Measurements from ENCODE around the gene AGAP3.

AGAP3 gene

GRCh38 chr7:151125470-151125845 is 39.2 kb downstream of the AGAP3 start:
- no peak for DNase-seq

- DNase-seq: no peak
Measured at GRCh38 chr7:151125846-151126481, 39.7 kb downstream of the AGAP3 start.

GRCh38 chr7:151126491-151127137 is 40.3 kb downstream of the AGAP3 start:
- DNase-seq: no peak

- no peak for DNase-seq
Measured at GRCh38 chr7:151128144-151128543, 41.9 kb downstream of the AGAP3 start.

- no peak for DNase-seq
Measured at GRCh38 chr7:151128716-151129115, 42.4 kb downstream of the AGAP3 start.

- no peak for DNase-seq
Measured at GRCh38 chr7:151129117-151129959, 43.1 kb downstream of the AGAP3 start.

GRCh38 chr7:151129960-151130591 is 43.8 kb downstream of the AGAP3 start:
- no peak for DNase-seq

GRCh38 chr7:151130741-151131157 is 44.5 kb downstream of the AGAP3 start:
- no peak for DNase-seq

GRCh38 chr7:151131224-151131591 is 44.9 kb downstream of the AGAP3 start:
- no peak for DNase-seq

- no peak for DNase-seq
Measured at GRCh38 chr7:151131592-151132293, 45.5 kb downstream of the AGAP3 start.

- no peak for DNase-seq
Measured at GRCh38 chr7:151132461-151133205, 46.4 kb downstream of the AGAP3 start.

GRCh38 chr7:151133266-151133985 is 47.2 kb downstream of the AGAP3 start:
- no peak for DNase-seq

GRCh38 chr7:151133986-151134742 is 47.9 kb downstream of the AGAP3 start:
- no peak for DNase-seq

GRCh38 chr7:151134743-151135524 is 48.7 kb downstream of the AGAP3 start:
- DNase-seq: no peak

- no peak for DNase-seq
Measured at GRCh38 chr7:151135525-151135845, 49.2 kb downstream of the AGAP3 start.

GRCh38 chr7:151135866-151136843 is 49.9 kb downstream of the AGAP3 start:
- DNase-seq: no peak

- no peak for DNase-seq
Measured at GRCh38 chr7:151137076-151137675, 50.9 kb downstream of the AGAP3 start.

GRCh38 chr7:151137791-151138152 is 51.5 kb downstream of the AGAP3 start:
- DNase-seq: no peak
